ENCODE measurements around the gene GPR183. TPM values are rescaled to one million over a fixed set of nuclear protein-coding genes. Genes with fewer than 3 reads are reported as not detected.

The GPR183 gene
- total and polyA plus RNA-seq, 3 experiments from 2014 or later: 61.5 to 232 (median 62.8) TPM

- peak overlapping the region in 3 of 7 donors; percentile 6 to 58 (median 12) for H3K4me3 Mint-ChIP-seq
- peaks cover 0 to 34% (median 12%) of the 10 kb centered on the region in 3 donors for H3K36me3 Mint-ChIP-seq
- CTCF ChIA-PET: interaction anchor here (1.2 to 15.1 kb wide), 17 partner anchors 9 to 234 kb away, joined by 3 to 276 read pairs (median 28); partner anchors contain the start of genes GPR183 and UBAC2
- peaks cover 0 to 2% (median 2%) of the 10 kb centered on the region in 5 donors for H3K9me3 Mint-ChIP-seq
- Histone ChIP-seq H3K4me1 (ENCODE audit: insufficient read depth, low read length) (peaks cover 60% of the 10 kb centered on the region), H3K27me3 (ENCODE audit: insufficient read depth, low read length, poor library complexity, severe bottlenecking) (no peaks in the 10 kb centered on the region), H3K4me3 (ENCODE audit: low read length) (no peak overlapping the region), H3K9me3 (ENCODE audit: low read length) (no peaks in the 10 kb centered on the region), H3K27ac (ENCODE audit: low read depth, low read length) (no peak overlapping the region), H3K36me3 (ENCODE audit: insufficient read depth, low read length) (no peaks in the 10 kb centered on the region)
- POLR2A ChIA-PET: interaction anchor here (0.8 to 1.6 kb wide), 4 partner anchors 10 to 90 kb away, joined by 3 to 4 read pairs (median 3); partner anchors contain the start of gene UBAC2
- peak overlapping the region in 7 of 8 donors; percentile 93 to 99 (median 99) for H3K27ac Mint-ChIP-seq
- H3K27me3 Mint-ChIP-seq: no peaks in the 10 kb centered on the region
- no peak for DNase-seq
- peaks cover 68 to 77% (median 73%) of the 10 kb centered on the region in 3 donors for H3K4me1 Mint-ChIP-seq
These were observed 36.0 kb downstream of the GPR183 start for GRCh38 chr13:99271249-99271648.

GRCh38 chr13:99270518-99270917 lies 36.7 kb downstream of the GPR183 start:
- H3K4me1 Mint-ChIP-seq: peaks cover 66 to 75% (median 72%) of the 10 kb centered on the region in 3 donors

GRCh38 chr13:99269627-99270241 lies 37.5 kb downstream of the GPR183 start:
- H3K27me3 Mint-ChIP-seq: no peaks in the 10 kb centered on the region
- peaks cover 0 to 2% (median 2%) of the 10 kb centered on the region in 5 donors for H3K9me3 Mint-ChIP-seq
- Histone ChIP-seq H3K4me3 (ENCODE audit: low read length) (no peak overlapping the region), H3K27ac (ENCODE audit: low read depth, low read length) (no peak overlapping the region), H3K9me3 (ENCODE audit: low read length) (no peaks in the 10 kb centered on the region), H3K4me1 (ENCODE audit: insufficient read depth, low read length) (peaks cover 56% of the 10 kb centered on the region), H3K36me3 (ENCODE audit: insufficient read depth, low read length) (no peaks in the 10 kb centered on the region), H3K27me3 (ENCODE audit: insufficient read depth, low read length, poor library complexity, severe bottlenecking) (no peaks in the 10 kb centered on the region)
- ChIA-PET CTCF (interaction anchor here (0.6 to 15.1 kb wide), 60 partner anchors 9 to 386 kb away, joined by 3 to 276 read pairs (median 6); partner anchors contain the start of genes GPR18, GPR183, TM9SF2 and UBAC2), POLR2A (interaction anchor here (0.7 to 2.9 kb wide), 7 partner anchors 12 to 166 kb away, joined by 3 to 12 read pairs (median 3); partner anchors contain the start of genes GPR18 and UBAC2)
- H3K36me3 Mint-ChIP-seq: peaks cover 0 to 35% (median 7%) of the 10 kb centered on the region in 3 donors
- peak in 2 of 5 donors; percentile 52 to 53 for DNase-seq
- peak overlapping the region in 7 of 8 donors; percentile 50 to 99 (median 82) for H3K27ac Mint-ChIP-seq
- H3K4me1 Mint-ChIP-seq: peaks cover 65 to 74% (median 72%) of the 10 kb centered on the region in 3 donors
- peak overlapping the region in 1 of 7 donors; percentile 18 for H3K4me3 Mint-ChIP-seq

More at GRCh38 chr13:99270518-99270917, 36.7 kb downstream of the GPR183 start:
- Mint-ChIP-seq H3K4me3 (no peak overlapping the region), H3K27ac (peak overlapping the region in 7 of 8 donors; percentile 68 to 99 (median 93)), H3K27me3 (no peaks in the 10 kb centered on the region), H3K36me3 (peaks cover 0 to 37% (median 12%) of the 10 kb centered on the region in 3 donors), H3K9me3 (peaks cover 0 to 2% (median 2%) of the 10 kb centered on the region in 5 donors)
- no peak for DNase-seq
- Histone ChIP-seq H3K36me3 (ENCODE audit: insufficient read depth, low read length) (no peaks in the 10 kb centered on the region), H3K27me3 (ENCODE audit: insufficient read depth, low read length, poor library complexity, severe bottlenecking) (no peaks in the 10 kb centered on the region), H3K4me3 (ENCODE audit: low read length) (no peak overlapping the region), H3K27ac (ENCODE audit: low read depth, low read length) (no peak overlapping the region), H3K4me1 (ENCODE audit: insufficient read depth, low read length) (peaks cover 56% of the 10 kb centered on the region), H3K9me3 (ENCODE audit: low read length) (no peaks in the 10 kb centered on the region)
- POLR2A ChIA-PET: interaction anchor here (1.5 to 2.9 kb wide), 4 partner anchors 12 to 165 kb away, joined by 3 to 12 read pairs (median 8); partner anchors contain the start of gene GPR18
- CTCF ChIA-PET: interaction anchor here (0.7 to 15.1 kb wide), 39 partner anchors 10 to 237 kb away, joined by 3 to 276 read pairs (median 8); partner anchors contain the start of genes GPR183 and UBAC2

- H3K27ac Mint-ChIP-seq: peak overlapping the region in 7 of 8 donors; percentile 29 to 82 (median 50)
- Histone ChIP-seq H3K9me3 (ENCODE audit: low read length) (no peaks in the 10 kb centered on the region), H3K36me3 (ENCODE audit: insufficient read depth, low read length) (no peaks in the 10 kb centered on the region), H3K4me1 (ENCODE audit: insufficient read depth, low read length) (peaks cover 57% of the 10 kb centered on the region), H3K27me3 (ENCODE audit: insufficient read depth, low read length, poor library complexity, severe bottlenecking) (no peaks in the 10 kb centered on the region), H3K4me3 (ENCODE audit: low read length) (no peak overlapping the region), H3K27ac (ENCODE audit: low read depth, low read length) (no peak overlapping the region)
- H3K27me3 Mint-ChIP-seq: no peaks in the 10 kb centered on the region
- ChIA-PET CTCF (interaction anchor here (0.7 to 15.1 kb wide), 38 partner anchors 8 to 324 kb away, joined by 3 to 276 read pairs (median 10); partner anchors contain the start of genes GPR18, GPR183, TM9SF2 and UBAC2), POLR2A (interaction anchor here (0.7 to 2.9 kb wide), 5 partner anchors 39 to 167 kb away, joined by 3 to 12 read pairs (median 3); partner anchors contain the start of gene UBAC2)
- peaks cover 0 to 2% (median 2%) of the 10 kb centered on the region in 5 donors for H3K9me3 Mint-ChIP-seq
- no peak for DNase-seq
- H3K4me1 Mint-ChIP-seq: peaks cover 65 to 74% (median 72%) of the 10 kb centered on the region in 3 donors
- no peak overlapping the region for H3K4me3 Mint-ChIP-seq
- peaks cover 0 to 35% (median 7%) of the 10 kb centered on the region in 3 donors for H3K36me3 Mint-ChIP-seq
These were observed 38.4 kb downstream of the GPR183 start for GRCh38 chr13:99268822-99269221.

- DNase-seq: no peak
- H3K36me3 ChIP-seq (ENCODE audit: insufficient read depth, low read length): no peaks in the 10 kb centered on the region
- peaks cover 0 to 36% (median 7%) of the 10 kb centered on the region in 3 donors for H3K36me3 Mint-ChIP-seq
- peaks cover 66 to 74% (median 72%) of the 10 kb centered on the region in 3 donors for H3K4me1 Mint-ChIP-seq
- peaks cover 0 to 2% (median 2%) of the 10 kb centered on the region in 5 donors for H3K9me3 Mint-ChIP-seq
- H3K27ac Mint-ChIP-seq: peak overlapping the region in 3 of 8 donors; percentile 17 to 58 (median 19)
- no peaks in the 10 kb centered on the region for H3K27me3 Mint-ChIP-seq
- POLR2A ChIA-PET: interaction anchor here (0.6 kb wide), 1 partner anchor 16 kb away, joined by 3 read pairs; no protein-coding TSS in a partner anchor
- no peak overlapping the region for H3K4me3 Mint-ChIP-seq
- H3K4me1 ChIP-seq (ENCODE audit: insufficient read depth, low read length): peaks cover 57% of the 10 kb centered on the region
- H3K9me3 ChIP-seq (ENCODE audit: low read length): no peaks in the 10 kb centered on the region
- no peak overlapping the region for H3K4me3 ChIP-seq (ENCODE audit: low read length)
- CTCF ChIA-PET: interaction anchor here (0.9 to 15.1 kb wide), 16 partner anchors 8 to 233 kb away, joined by 3 to 276 read pairs (median 18); partner anchors contain the start of genes GPR18, GPR183, TM9SF2 and UBAC2
- H3K27ac ChIP-seq (ENCODE audit: low read depth, low read length): no peak overlapping the region
- no peaks in the 10 kb centered on the region for H3K27me3 ChIP-seq (ENCODE audit: insufficient read depth, low read length, poor library complexity, severe bottlenecking)
These were observed 39.3 kb downstream of the GPR183 start for GRCh38 chr13:99267927-99268326.

GRCh38 chr13:99266827-99267226 lies 40.4 kb downstream of the GPR183 start:
- Mint-ChIP-seq H3K4me1 (peaks cover 61 to 71% (median 64%) of the 10 kb centered on the region in 3 donors), H3K36me3 (peaks cover 0 to 31% (median 6%) of the 10 kb centered on the region in 3 donors), H3K4me3 (no peak overlapping the region), H3K27ac (peak overlapping the region in 3 of 8 donors; percentile 17 to 82 (median 30)), H3K9me3 (no peaks in the 10 kb centered on the region), H3K27me3 (no peaks in the 10 kb centered on the region)
- ChIA-PET CTCF (interaction anchor here (0.8 to 15.1 kb wide), 26 partner anchors 13 to 174 kb away, joined by 3 to 276 read pairs (median 6); partner anchors contain the start of gene UBAC2), POLR2A (interaction anchor here (1.0 kb wide), 1 partner anchor 94 kb away, joined by 3 read pairs; no protein-coding TSS in a partner anchor)
- no peaks in the 10 kb centered on the region for H3K36me3 ChIP-seq (ENCODE audit: insufficient read depth, low read length)
- no peak overlapping the region for H3K27ac ChIP-seq (ENCODE audit: low read depth, low read length)
- no peak for DNase-seq
- peaks cover 48% of the 10 kb centered on the region for H3K4me1 ChIP-seq (ENCODE audit: insufficient read depth, low read length)
- no peaks in the 10 kb centered on the region for H3K27me3 ChIP-seq (ENCODE audit: insufficient read depth, low read length, poor library complexity, severe bottlenecking)
- H3K4me3 ChIP-seq (ENCODE audit: low read length): no peak overlapping the region
- no peaks in the 10 kb centered on the region for H3K9me3 ChIP-seq (ENCODE audit: low read length)

DNA sequence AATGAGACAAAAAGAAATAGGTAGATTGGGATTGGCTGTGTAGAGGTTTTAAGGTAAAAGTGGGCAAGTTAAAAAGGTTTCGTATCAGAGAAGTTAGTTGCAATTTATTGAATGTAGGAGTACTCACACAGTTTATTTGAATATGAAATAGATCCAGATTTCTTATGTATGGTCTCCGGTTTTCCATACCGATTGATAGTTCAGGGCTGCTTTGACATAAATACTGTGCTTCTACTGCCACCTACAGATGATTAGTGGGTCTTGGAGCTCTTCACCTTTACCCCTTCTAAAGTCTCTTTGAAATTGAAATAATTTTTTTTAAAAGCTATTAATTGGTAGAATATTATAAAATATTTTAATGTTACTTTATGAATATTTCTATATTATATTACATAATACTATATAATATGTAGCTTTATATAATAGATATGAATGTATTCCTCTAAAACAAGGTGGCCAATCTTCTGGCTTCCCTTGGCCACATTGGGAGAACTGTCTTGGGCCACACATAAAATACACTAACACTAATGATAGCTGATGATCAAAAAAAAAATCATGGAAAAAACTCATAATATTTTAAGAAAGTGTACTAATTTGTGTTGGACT lies 41.3 kb downstream of the GPR183 start:
- H3K27me3 ChIP-seq (ENCODE audit: insufficient read depth, low read length, poor library complexity, severe bottlenecking): no peaks in the 10 kb centered on the region
- no peak overlapping the region for H3K4me3 ChIP-seq (ENCODE audit: low read length)
- no peaks in the 10 kb centered on the region for H3K9me3 ChIP-seq (ENCODE audit: low read length)
- POLR2A ChIA-PET: interaction anchor here (0.5 to 1.5 kb wide), 7 partner anchors 8 to 171 kb away, joined by 3 to 10 read pairs (median 5); partner anchors contain the start of gene UBAC2
- Mint-ChIP-seq H3K4me3 (peak overlapping the region in 6 of 7 donors; percentile 3 to 59 (median 20)), H3K4me1 (peaks cover 58 to 70% (median 62%) of the 10 kb centered on the region in 3 donors), H3K36me3 (peaks cover 0 to 39% (median 6%) of the 10 kb centered on the region in 3 donors), H3K9me3 (no peaks in the 10 kb centered on the region), H3K27me3 (no peaks in the 10 kb centered on the region), H3K27ac (peak overlapping the region; percentile 69 to 94 (median 90))
- CTCF ChIA-PET: interaction anchor here (0.6 to 15.1 kb wide), 46 partner anchors 9 to 352 kb away, joined by 3 to 276 read pairs (median 5); partner anchors contain the start of gene UBAC2
- DNase-seq: peak in 2 of 5 donors; percentile 63 to 66
- no peaks in the 10 kb centered on the region for H3K36me3 ChIP-seq (ENCODE audit: insufficient read depth, low read length)
- H3K27ac ChIP-seq (ENCODE audit: low read depth, low read length): no peak overlapping the region
- peaks cover 46% of the 10 kb centered on the region for H3K4me1 ChIP-seq (ENCODE audit: insufficient read depth, low read length)
